Stomach (tissue), 9 donors: ENCODE measurements around the gene TTC34. TPM values are rescaled to one million over a fixed set of nuclear protein-coding genes. Genes with fewer than 3 reads are reported as not detected.

ENCODE experiments used
- DNase-seq, 2 donors: peaks; one replicate each; pipeline versions ENCODE4 v3.0.0 to v3.0.0-alpha.2; 2013 to 2019
- H3K27ac ChIP-seq, 5 donors: fragments of 200-600 bp in 4 of 5; sonication (generic) in 4 of 5; one replicate each; pipeline ENCODE4 v1.5.1; 2013 to 2019; ENCODE audit warnings: mild to moderate bottlenecking in 1 of 5, moderate library complexity in 1 of 5
- H3K27me3 ChIP-seq, 3 donors: fragments of 200-600 bp; sonication (generic); one replicate each; pipeline ENCODE4 v1.5.1; 2017 to 2019; ENCODE audit warnings: mixed run types in 1 of 3
- H3K36me3 ChIP-seq, 4 donors: fragments of 200-600 bp; sonication (generic); 1 replicate in 3 of 4; 2 replicates in 1 of 4; pipeline ENCODE4 v1.5.1; 2016 to 2019
- H3K4me1 ChIP-seq, 4 donors: fragments of 200-600 bp; sonication (generic); one replicate each; pipeline ENCODE4 v1.5.1; 2016 to 2019
- H3K4me3 ChIP-seq, 4 donors: fragments of 200-600 bp; sonication (generic) in 3 of 4; one replicate each; pipeline ENCODE4 v1.5.1; 2016 to 2019; ENCODE audit warnings: mild to moderate bottlenecking in 1 of 4
- H3K9me3 ChIP-seq, 4 donors: fragments of 200-600 bp; sonication (generic); one replicate each; pipeline ENCODE4 v1.5.1; 2016 to 2019
- CTCF ChIP-seq, 7 experiments: fragments of 450-650 bp in 4 of 7; fragments of 200-600 bp in 3 of 7; sonication (generic) in 3 of 7; IDR thresholded peaks; one replicate each; pipeline ENCODE4 v1.5.1; 2016 to 2019; ENCODE audit warnings: antibody characterized with exemption in 7 of 7, control low read depth in 2 of 7, mild to moderate bottlenecking in 1 of 7
- EP300 ChIP-seq: sonication (generic); formaldehyde crosslinking; IDR thresholded peaks from one replicate; pipeline ENCODE4 v1.6.1; 2017; ENCODE audit warnings: antibody characterized with exemption
- POLR2A ChIP-seq, 4 donors: fragments of 450-650 bp; IDR thresholded peaks; one replicate each; pipeline ENCODE4 v1.6.1; 2016; ENCODE audit warnings: antibody characterized with exemption in 4 of 4, control low read depth in 2 of 4, mild to moderate bottlenecking in 1 of 4, moderate library complexity in 1 of 4
- POLR2AphosphoS5 ChIP-seq, 3 donors: sonication (generic); formaldehyde crosslinking; IDR thresholded peaks; one replicate each; pipeline ENCODE4 v1.6.1; 2016; ENCODE audit warnings: antibody characterized with exemption in 3 of 3
- WGBS, 5 donors: extraction: QIAGEN DNeasy Blood & Tissue Kit in 3 of 5; methylation state at CpG; one replicate each; pipeline versions ENCODE4 v1.1.5 to v1.1.7; 2013 to 2018; 5-methylcytosine and 5-hydroxymethylcytosine counted together
- intact Hi-C: fragments of 100-400 bp; cut with DNase I; formaldehyde crosslinking; loops from one replicate; pipeline ENCODE4 v1.15.1; 2023; ENCODE audit warnings: low total_unique reads
- polyA plus RNA-seq, 3 donors: library from polyadenylated mRNA; stranded (reverse); fragments of 200-250 nt; gene quantifications; one replicate each; pipeline ENCODE4 v1.2.3, GENCODE V29; 2013
- total RNA-seq, 5 donors: library from RNA; depleted of rRNA; stranded (reverse); fragments of >200 nt; gene quantifications; one replicate each; pipeline versions ENCODE4 v1.1.0 to v1.2.3, GENCODE V29; 2014 to 2016
- donor health status: healthy with polysubstance abuse.
- donor health status: Bipolar disorder and iron deficiency.
- donor health status: healthy.

Gene TTC34
- total and polyA plus RNA-seq, 8 donors, result 0.06 to 1.3 (median 0.33) TPM; not detected in 2

GRCh38 chr1:2610036-2610959 lies 191.2 kb downstream of the TTC34 start:
- peak in 1 of 2 donors; percentile 42 for DNase-seq
- H3K4me1 ChIP-seq, result peaks cover 0 to 20% (median 10%) of the 10 kb centered on the region in 4 donors
- no peak overlapping the region for H3K27ac ChIP-seq
- no peaks in the 10 kb centered on the region for H3K36me3 ChIP-seq
- H3K27me3 ChIP-seq, result peaks cover 0 to 54% (median 12%) of the 10 kb centered on the region in 3 donors
- H3K4me3 ChIP-seq, result peak overlapping the region in 1 of 4 donors; percentile 22
- WGBS, 5 donors, result 48 to 66% (median 55%) methylated on average over 17 to 21 of the region's 21 CpGs
- TF ChIP-seq POLR2A (IDR thresholded peaks at IDR 0.05), result no peak
- TF ChIP-seq EP300, result no peak
- TF ChIP-seq CTCF (IDR thresholded peaks at IDR 0.05), result no peak
- TF ChIP-seq POLR2AphosphoS5 (IDR thresholded peaks at IDR 0.05), result no peak
- peaks cover 0 to 22% (median 21%) of the 10 kb centered on the region in 4 donors for H3K9me3 ChIP-seq
- intact Hi-C loops, result loop anchor here (10.0 kb wide), 1 partner anchor 175 kb away; no protein-coding TSS in a partner anchor

- Histone ChIP-seq H3K27me3 (peaks cover 0 to 62% (median 12%) of the 10 kb centered on the region in 3 donors), H3K4me1 (peaks cover 0 to 20% (median 10%) of the 10 kb centered on the region in 4 donors), H3K9me3 (peaks cover 0 to 15% (median 14%) of the 10 kb centered on the region in 4 donors), H3K4me3 (no peak overlapping the region), H3K36me3 (no peaks in the 10 kb centered on the region), H3K27ac (no peak overlapping the region)
- WGBS, 5 donors, result 88 to 93% (median 92%) methylated on average over 12 to 34 of the region's 34 CpGs
- TF ChIP-seq CTCF (IDR thresholded peaks at IDR 0.05) (no peak), POLR2A (IDR thresholded peaks at IDR 0.05) (no peak), POLR2AphosphoS5 (IDR thresholded peaks at IDR 0.05) (no peak), EP300 (no peak)
- peak in 1 of 2 donors; percentile 4 for DNase-seq
- intact Hi-C loops, result loop anchor here (10.0 kb wide), 1 partner anchor 175 kb away; no protein-coding TSS in a partner anchor
These were observed 192.0 kb downstream of the TTC34 start for GRCh38 chr1:2609319-2610035.

- TF ChIP-seq CTCF (IDR thresholded peaks at IDR 0.05), result no peak
- no peak for TF ChIP-seq EP300
- no peak for TF ChIP-seq POLR2A (IDR thresholded peaks at IDR 0.05)
- no peak for TF ChIP-seq POLR2AphosphoS5 (IDR thresholded peaks at IDR 0.05)
- intact Hi-C loops, result no loop called here
- Histone ChIP-seq H3K36me3 (no peaks in the 10 kb centered on the region), H3K27me3 (peaks cover 0 to 71% (median 16%) of the 10 kb centered on the region in 3 donors), H3K4me1 (peaks cover 0 to 20% (median 10%) of the 10 kb centered on the region in 4 donors), H3K4me3 (no peak overlapping the region), H3K27ac (no peak overlapping the region), H3K9me3 (no peaks in the 10 kb centered on the region)
- WGBS, 5 donors, result 66 to 81% (median 69%) methylated on average over 10 to 13 of the region's 13 CpGs
- DNase-seq, result peak in 1 of 2 donors; percentile 81
These were observed 193.8 kb downstream of the TTC34 start for GRCh38 chr1:2607641-2608091.
